MCF 10A (cell line): ENCODE results near the gene AJAP1. TPM values are rescaled to one million over a fixed set of nuclear protein-coding genes. Genes with fewer than 3 reads are reported as not detected.

Source experiments
- BruUV-seq: library from RNA; stranded (reverse); fragments of 400-500 nt; replicated peaks from 2 replicates; lab custom pipeline; 2021; lab: Mats Ljungman, UMichigan
- CTCF ChIA-PET: fragments of 300-600 bp; sonication (Branson Sonifier 250); formaldehyde crosslinking; extraction: SDS; loops from one replicate; lab custom pipeline; 2021; ENCODE audit warnings: antibody characterized with exemption, inconsistent platforms; lab: Yijun Ruan, JAX
- POLR2A ChIA-PET: fragments of 300-600, 350-650 bp; sonication (Branson Sonifier 250); formaldehyde crosslinking; extraction: SDS; loops from one replicate; lab custom pipeline; 2020; ENCODE audit warnings: antibody characterized with exemption, inconsistent platforms; lab: Yijun Ruan, JAX
- DNase-seq: peaks from one replicate; pipeline ENCODE4 v3.0.0-alpha.2; 2018; ENCODE audit not compliant: unreplicated experiment
- H3K27ac Mint-ChIP-seq: one replicate; pipeline ENCODE4 v1.8.0; 2022; ENCODE audit warnings: mild to moderate bottlenecking, low read depth, mixed read lengths; ENCODE audit not compliant: unreplicated experiment
- H3K27me3 Mint-ChIP-seq: one replicate; pipeline ENCODE4 v1.8.0; 2022; ENCODE audit warnings: mixed read lengths; ENCODE audit not compliant: insufficient read depth, unreplicated experiment
- H3K36me3 Mint-ChIP-seq: one replicate; pipeline ENCODE4 v1.8.0; 2022; ENCODE audit warnings: mild to moderate bottlenecking, moderate library complexity, mixed read lengths; ENCODE audit not compliant: insufficient read depth, unreplicated experiment
- H3K4me1 Mint-ChIP-seq: one replicate; pipeline ENCODE4 v1.8.0; 2022; ENCODE audit warnings: mixed read lengths; ENCODE audit not compliant: insufficient read depth, unreplicated experiment
- H3K4me3 Mint-ChIP-seq: one replicate; pipeline ENCODE4 v1.8.0; 2022; ENCODE audit warnings: mild to moderate bottlenecking, moderate library complexity, mixed read lengths; ENCODE audit not compliant: unreplicated experiment
- H3K9me3 Mint-ChIP-seq: one replicate; pipeline ENCODE4 v1.8.0; 2022; ENCODE audit warnings: mixed read lengths; ENCODE audit not compliant: unreplicated experiment
- intact Hi-C: fragments of 100-400 bp; cut with micrococcal nuclease; formaldehyde crosslinking; loops from 2 replicates; pipeline ENCODE4 v1.14.1; 2022
- total RNA-seq: library from RNA; stranded (reverse); gene quantifications from 2 replicates; pipeline ENCODE4 v1.2.3, GENCODE V29; 2022
- TF ChIP-seq, protein P1 (sequence below): fragments of 200-600 bp; IDR thresholded peaks from one replicate; pipeline ENCODE4 v1.8.0; 2022; ENCODE audit warnings: antibody characterized with exemption, mild to moderate bottlenecking; ENCODE audit not compliant: unreplicated experiment

The AJAP1 gene
- total RNA-seq, 1 experiment from 2014 or later: not detected

DNA sequence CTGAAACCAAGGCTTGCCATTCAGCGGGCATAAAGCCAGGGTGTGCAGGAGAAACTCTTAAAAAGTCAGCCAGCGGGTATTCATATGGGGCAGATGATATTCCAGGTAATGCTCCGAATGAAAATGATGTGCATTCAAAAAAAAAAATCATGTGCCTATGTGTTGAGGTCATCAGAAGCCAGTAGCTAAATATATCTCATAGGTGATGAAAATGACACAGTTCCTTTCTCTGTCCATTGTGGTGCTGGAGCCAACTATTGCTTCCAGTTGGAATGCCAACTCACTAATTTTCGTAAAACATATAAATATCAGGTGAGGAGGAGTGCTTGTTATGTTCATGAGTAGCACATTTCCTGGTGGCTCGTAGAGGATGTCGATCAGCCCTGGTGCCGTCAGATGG, 23.2 kb downstream of the AJAP1 start:
- Mint-ChIP-seq H3K36me3 (no peaks in the 10 kb centered on the region), H3K27me3 (no peaks in the 10 kb centered on the region), H3K4me1 (no peaks in the 10 kb centered on the region), H3K9me3 (no peaks in the 10 kb centered on the region), H3K27ac (no peak overlapping the region), H3K4me3 (no peak overlapping the region)
- CTCF ChIA-PET: no interaction called here
- no TSS peak for BruUV-seq
- no peak for DNase-seq
- TF ChIP-seq, protein P1, sequence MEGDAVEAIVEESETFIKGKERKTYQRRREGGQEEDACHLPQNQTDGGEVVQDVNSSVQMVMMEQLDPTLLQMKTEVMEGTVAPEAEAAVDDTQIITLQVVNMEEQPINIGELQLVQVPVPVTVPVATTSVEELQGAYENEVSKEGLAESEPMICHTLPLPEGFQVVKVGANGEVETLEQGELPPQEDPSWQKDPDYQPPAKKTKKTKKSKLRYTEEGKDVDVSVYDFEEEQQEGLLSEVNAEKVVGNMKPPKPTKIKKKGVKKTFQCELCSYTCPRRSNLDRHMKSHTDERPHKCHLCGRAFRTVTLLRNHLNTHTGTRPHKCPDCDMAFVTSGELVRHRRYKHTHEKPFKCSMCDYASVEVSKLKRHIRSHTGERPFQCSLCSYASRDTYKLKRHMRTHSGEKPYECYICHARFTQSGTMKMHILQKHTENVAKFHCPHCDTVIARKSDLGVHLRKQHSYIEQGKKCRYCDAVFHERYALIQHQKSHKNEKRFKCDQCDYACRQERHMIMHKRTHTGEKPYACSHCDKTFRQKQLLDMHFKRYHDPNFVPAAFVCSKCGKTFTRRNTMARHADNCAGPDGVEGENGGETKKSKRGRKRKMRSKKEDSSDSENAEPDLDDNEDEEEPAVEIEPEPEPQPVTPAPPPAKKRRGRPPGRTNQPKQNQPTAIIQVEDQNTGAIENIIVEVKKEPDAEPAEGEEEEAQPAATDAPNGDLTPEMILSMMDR: no peak
- POLR2A ChIA-PET: no interaction called here
- intact Hi-C loops: no loop called here

DNA sequence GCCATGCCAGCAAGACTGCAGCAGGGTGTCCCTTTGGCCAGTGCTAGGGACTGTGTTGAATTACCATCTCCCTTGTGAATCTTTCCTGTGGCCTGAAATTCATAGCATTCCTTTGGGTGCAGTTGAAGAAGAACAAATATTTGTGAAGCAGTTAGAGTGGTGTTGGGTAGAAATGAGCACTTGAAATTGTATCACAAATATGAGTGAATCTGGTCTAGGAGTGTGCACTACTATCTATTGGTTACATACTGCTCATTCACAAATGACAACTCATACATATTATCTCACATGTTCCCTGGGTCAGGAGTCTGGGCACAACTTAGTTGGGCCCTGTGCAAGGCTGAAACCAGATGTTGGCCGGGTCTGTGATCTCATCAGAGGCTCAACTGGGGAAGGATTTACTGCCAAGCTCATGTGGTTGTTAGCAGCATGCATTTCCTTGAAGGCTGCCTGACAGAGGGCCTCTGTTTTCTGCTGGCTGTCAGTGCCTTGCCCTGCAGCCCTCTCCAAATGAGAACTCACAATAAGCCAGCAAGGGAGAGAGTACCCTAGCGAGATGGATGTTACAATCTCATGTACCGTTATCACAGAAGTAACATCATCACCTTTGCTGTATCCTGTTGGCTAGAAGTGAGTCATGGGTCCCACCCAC, 23.8 kb downstream of the AJAP1 start:
- H3K4me3 Mint-ChIP-seq: no peak overlapping the region
- no peaks in the 10 kb centered on the region for H3K4me1 Mint-ChIP-seq
- no peaks in the 10 kb centered on the region for H3K27me3 Mint-ChIP-seq
- no peaks in the 10 kb centered on the region for H3K36me3 Mint-ChIP-seq
- ChIA-PET POLR2A (no interaction called here), CTCF (no interaction called here)
- intact Hi-C loops: no loop called here
- H3K27ac Mint-ChIP-seq: no peak overlapping the region
- no peaks in the 10 kb centered on the region for H3K9me3 Mint-ChIP-seq
- no TSS peak for BruUV-seq
- no peak for DNase-seq
- TF ChIP-seq, protein P1: no peak

DNA sequence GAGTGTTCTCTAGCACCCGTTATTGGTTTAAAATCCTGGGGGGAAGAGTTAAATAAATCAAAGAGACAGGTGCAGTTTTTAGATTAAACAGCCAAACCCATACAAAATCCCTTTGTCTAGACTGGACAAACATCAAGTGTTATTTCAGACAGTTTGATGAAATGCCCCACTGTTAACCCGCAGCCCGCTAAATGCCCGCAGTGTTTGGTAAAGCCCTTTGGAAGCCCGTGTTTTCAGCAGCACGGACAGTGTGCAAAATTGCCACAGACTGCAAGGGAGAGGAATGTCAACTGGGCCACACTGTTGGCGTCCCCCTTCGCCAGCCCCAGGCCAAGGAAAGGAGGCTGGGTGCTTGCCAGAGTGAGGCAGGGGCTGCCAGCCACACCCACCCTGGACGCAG, 26.6 kb downstream of the AJAP1 start:
- H3K27me3 Mint-ChIP-seq: no peaks in the 10 kb centered on the region
- no peak overlapping the region for H3K4me3 Mint-ChIP-seq
- H3K27ac Mint-ChIP-seq: no peak overlapping the region
- H3K36me3 Mint-ChIP-seq: no peaks in the 10 kb centered on the region
- CTCF ChIA-PET: interaction anchor here (0.5 kb wide), 1 partner anchor 201 kb away, joined by 5 read pairs; no protein-coding TSS in a partner anchor
- BruUV-seq: no TSS peak
- DNase-seq: no peak
- no peaks in the 10 kb centered on the region for H3K4me1 Mint-ChIP-seq
- no peaks in the 10 kb centered on the region for H3K9me3 Mint-ChIP-seq
- POLR2A ChIA-PET: no interaction called here
- intact Hi-C loops: no loop called here
- TF ChIP-seq, protein P1: no peak

GRCh38 chr1:4682607-4683220, 28.3 kb downstream of the AJAP1 start:
- no peaks in the 10 kb centered on the region for H3K9me3 Mint-ChIP-seq
- CTCF ChIA-PET: interaction anchor here (0.6 kb wide), 1 partner anchor 1619 kb away, joined by 3 read pairs; no protein-coding TSS in a partner anchor
- TF ChIP-seq, protein P1: no peak
- H3K4me1 Mint-ChIP-seq: no peaks in the 10 kb centered on the region
- H3K36me3 Mint-ChIP-seq: no peaks in the 10 kb centered on the region
- no peak for DNase-seq
- intact Hi-C loops: no loop called here
- no peaks in the 10 kb centered on the region for H3K27me3 Mint-ChIP-seq
- no peak overlapping the region for H3K27ac Mint-ChIP-seq
- H3K4me3 Mint-ChIP-seq: no peak overlapping the region
- BruUV-seq: no TSS peak
- POLR2A ChIA-PET: interaction anchor here (0.7 kb wide), 1 partner anchor 16 kb away, joined by 4 read pairs; no protein-coding TSS in a partner anchor
